HG02973 (cell line): ENCODE results near the gene NLRP8.
"Not testable (repeated sequence)": the region's sequence is repeated elsewhere in the genome, so short reads cannot be mapped to it uniquely, and the experiment has no call there.

Source experiments
- ATAC-seq: cut with Tn5 transposase; IDR thresholded peaks from one replicate; pipeline ENCODE4 v1.9.1; 2021; ENCODE audit warnings: moderate library complexity; ENCODE audit not compliant: unreplicated experiment

Gene NLRP8

DNA sequence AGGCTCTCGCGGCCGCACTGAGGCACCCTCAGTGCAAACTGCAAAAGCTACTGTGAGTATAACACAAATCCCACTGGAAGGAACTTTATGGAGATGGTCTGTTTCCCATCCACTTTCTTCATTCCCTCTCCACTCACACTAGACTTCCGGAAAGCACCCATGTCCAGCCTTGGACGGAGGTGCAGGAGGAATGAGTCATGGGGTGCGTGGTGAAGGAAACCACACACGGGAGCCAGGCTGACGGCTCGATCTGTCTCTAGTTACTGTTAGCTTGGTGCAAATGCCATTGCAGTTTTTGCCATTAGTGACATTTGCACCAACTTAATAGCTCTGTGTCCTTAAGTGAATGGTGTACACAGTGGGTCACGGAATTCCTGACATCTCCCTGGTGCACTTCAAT is 14.6 kb downstream of the NLRP8 start:
- ATAC-seq: no peak

DNA sequence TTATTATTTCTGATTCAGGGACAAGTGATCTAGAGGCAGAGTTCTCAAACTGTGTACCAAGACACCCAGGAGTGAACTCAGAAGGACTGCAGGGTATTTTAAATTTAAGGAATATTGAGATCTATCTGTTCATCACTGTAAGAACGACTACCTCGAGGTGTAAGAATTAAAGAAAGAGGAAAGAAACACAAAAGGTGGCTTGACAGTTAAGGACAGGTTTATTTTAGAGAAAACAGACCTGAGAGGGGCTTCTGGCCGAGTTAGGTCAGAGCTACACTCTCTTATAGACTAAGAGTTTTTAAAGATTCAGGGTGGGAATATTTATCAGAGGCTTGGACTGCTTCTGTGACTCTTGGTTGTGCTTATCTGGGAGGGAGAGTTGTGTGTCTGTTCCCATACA is 26.4 kb downstream of the NLRP8 start:
- ATAC-seq: no peak

DNA sequence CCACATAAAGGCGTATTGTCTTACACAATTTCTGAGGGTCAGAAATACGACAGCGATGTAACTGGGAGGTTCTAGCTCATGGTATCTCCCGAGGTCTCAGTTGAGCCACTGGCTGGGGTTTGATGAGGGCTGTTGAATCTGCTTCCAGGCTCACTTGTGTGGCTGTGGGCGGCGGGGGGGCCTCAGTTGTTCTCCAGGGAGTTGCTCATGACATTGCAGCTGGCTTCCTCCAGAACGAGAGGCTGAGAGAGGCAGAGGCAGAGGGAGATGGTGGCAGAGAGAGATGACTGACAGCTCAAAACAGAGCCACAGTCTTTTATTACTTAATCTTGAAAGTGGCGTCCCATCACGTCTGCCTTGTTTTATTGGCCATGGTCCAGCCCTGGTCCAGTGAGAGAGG is 32.8 kb downstream of the NLRP8 start:
- ATAC-seq: no peak

DNA sequence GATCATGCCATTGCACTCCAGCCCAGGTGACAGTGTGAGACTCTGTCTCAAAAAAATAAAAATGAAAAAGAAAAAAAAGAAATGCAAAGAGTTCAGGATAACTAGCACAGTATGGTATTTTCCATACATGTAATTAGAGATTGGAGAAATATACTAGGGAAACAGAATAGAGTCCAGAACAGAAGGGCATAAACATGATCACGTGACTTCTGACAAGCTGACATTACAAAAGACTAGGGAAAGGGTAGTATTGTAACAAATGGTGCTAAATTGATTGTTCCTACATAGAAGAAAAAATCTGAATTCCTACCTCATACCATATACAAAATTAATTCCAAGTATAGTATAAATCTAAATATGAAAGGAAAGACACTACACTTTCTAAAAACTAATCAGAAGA is 37.6 kb downstream of the NLRP8 start:
- ATAC-seq: no peak

DNA sequence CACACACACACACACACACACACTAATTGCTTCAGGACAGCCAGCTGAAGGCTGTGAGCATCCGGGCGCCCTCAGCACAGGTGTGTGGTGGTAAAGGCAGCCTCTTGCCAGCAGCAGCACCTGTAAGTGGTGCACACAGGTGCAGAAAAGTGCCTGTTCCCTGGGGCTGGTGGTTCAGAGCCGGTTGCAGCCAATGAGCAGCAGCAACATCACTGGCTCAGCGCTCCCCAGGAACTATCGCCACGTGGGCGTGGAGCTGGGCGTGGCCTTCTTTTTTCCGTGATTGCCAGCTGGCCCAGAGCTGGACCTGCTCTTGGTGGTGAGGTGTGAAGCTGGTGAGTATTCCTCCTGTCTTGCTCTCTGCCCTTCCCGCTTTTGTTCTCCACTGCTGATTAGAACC is 38.9 kb downstream of the NLRP8 start, which contains the start of gene NLRP5:
Gene NLRP5 (plus strand): TSS at position 289 of the 400 bp plus-strand sequence.
- ATAC-seq: no peak

DNA sequence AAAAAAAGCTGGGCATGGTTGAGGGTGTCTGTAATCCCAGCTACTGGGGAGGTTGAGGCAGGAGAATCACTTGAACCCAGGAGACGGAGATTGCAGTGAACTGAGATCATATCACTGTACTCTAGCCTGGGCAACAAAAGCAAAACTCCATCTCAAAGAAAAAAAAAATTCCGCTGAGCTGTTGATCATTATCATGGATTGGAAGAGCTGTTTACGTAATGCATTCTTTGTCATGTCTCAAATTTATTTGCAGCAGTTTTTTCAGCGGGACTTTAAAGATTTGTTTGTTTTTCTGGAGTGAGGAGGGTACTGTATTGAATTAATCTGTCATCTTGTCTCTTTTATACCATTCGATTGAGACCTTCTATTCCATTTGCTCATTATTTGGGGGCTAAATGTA is 43.2 kb downstream of the NLRP8 start:
- ATAC-seq: no peak

DNA sequence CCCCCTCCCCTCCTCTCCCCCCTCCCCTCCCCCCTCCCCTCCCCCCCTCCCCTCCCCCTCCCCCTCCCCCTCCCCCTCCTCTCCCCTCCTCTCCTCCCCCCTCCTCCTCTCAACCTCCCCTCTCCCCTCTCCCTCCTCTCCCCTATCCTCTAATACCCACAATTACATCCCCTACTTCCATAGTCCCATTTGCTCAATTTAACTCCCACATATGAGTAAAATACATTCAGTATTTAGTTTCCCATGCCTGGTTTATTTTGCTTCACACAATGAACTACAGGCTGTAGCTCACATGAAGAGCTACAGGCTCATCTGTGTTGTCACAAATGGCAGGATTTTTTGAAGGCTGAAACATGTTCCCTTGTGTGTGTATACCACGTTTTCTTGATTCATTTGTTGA is 45.9 kb downstream of the NLRP8 start:
- ATAC-seq: no peak

DNA sequence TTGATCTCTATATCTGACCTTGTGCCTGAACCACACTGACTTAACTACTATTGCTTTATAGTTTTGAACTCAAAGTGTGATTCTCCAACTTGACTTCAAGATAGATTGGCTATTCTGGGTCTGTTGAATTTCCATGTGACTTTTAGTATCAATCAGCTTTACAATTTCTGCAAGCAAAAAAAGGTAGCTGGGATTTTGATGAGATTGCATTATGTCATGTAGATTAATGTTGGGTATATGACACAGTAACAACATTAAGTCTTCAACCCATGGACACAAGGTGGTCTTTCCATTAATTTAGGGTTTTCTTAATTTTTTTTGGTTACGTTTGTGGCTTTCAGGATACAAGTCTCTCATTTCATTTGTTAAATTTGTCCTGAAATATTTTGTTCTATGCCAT is 67.1 kb downstream of the NLRP8 start:
- no peak for ATAC-seq

DNA sequence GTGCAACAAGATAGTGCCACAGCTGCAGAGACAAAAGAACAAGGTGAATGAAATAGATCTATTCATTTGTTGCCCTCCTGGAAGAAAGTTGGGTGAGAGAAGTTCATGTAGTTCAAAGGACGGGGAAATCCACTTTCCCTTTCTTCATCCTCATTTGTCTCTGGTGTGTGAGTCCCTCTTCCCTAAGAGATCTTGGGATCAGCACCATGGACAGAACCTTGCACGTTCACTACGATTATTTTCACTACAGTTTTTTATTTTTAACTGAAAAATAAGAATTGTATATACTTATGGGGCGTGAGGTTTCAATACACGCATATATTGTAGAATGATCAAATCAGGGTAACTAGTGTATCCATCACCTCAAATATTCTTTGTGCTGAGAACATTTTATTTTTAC is 68.1 kb downstream of the NLRP8 start:
- ATAC-seq: no peak

DNA sequence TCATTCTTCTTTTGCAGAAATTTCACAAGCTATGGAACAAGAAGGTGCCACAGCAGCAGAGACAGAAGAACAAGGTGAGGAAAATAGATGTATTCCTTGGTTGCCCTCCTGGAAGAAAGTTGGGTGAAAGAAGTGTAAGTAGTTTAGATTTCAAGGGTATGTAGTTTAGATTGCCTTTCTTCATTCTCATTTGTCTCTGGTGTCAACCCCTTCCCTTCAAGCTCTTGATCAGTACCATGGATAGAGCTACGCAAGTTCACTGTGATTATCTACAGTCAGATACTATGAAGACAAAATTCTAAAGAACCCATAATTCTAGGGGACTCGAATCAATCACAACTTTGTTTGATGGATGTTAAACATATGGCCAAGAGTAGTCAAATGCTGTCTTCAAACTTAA is 71.7 kb downstream of the NLRP8 start:
- ATAC-seq: not testable (repeated sequence)

DNA sequence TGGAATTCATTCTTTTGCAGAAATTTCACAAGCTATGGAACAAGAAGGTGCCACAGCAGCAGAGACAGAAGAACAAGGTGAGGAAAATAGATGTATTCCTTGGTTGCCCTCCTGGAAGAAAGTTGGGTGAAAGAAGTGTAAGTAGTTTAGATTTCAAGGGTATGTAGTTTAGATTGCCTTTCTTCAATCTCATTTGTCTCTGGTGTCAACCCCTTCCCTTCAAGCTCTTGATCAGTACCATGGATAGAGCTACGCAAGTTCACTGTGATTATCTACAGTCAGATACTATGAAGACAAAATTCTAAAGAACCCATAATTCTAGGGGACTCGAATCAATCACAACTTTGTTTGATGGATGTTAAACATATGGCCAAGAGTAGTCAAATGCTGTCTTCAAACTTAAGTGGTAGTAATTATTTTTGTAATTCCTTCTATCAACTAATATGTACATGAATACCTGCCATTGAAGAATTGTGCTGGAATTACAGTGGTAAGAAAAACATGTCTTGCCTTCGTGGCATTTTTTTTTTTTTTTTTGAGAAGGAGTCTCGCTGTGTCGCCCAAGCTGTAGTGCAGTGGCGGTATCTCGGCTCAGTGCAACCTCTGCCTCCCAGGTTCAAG is 72.8 kb downstream of the NLRP8 start:
- ATAC-seq: not testable (repeated sequence)

DNA sequence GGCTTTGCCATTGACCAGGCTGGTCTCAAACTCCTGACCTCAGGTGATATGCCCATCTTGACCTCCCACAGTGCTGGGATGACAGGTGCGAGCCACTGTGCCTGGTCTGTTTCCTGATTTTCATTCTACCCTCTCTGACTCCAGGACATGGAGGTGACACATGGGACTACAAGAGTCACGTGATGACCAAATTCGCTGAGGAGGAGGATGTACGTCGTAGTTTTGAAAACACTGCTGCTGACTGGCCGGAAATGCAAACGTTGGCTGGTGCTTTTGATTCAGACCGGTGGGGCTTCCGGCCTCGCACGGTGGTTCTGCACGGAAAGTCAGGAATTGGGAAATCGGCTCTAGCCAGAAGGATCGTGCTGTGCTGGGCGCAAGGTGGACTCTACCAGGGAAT is 79.1 kb downstream of the NLRP8 start:
- no peak for ATAC-seq
